NCI-H2227 (cell line): Measurements from ENCODE around the gene CALHM3.
A peak's percentile ranks its signal among the peaks of the same experiment; 100 is the strongest.
"Not testable (repeated sequence)": the region's sequence is repeated elsewhere in the genome, so short reads cannot be mapped to it uniquely, and the experiment has no call there.

Source experiments
- DNase-seq: peaks from one replicate; lab custom pipeline; 2025; ENCODE audit not compliant: unreplicated experiment; lab: John Stamatoyannopoulos, UW

The CALHM3 gene

DNA sequence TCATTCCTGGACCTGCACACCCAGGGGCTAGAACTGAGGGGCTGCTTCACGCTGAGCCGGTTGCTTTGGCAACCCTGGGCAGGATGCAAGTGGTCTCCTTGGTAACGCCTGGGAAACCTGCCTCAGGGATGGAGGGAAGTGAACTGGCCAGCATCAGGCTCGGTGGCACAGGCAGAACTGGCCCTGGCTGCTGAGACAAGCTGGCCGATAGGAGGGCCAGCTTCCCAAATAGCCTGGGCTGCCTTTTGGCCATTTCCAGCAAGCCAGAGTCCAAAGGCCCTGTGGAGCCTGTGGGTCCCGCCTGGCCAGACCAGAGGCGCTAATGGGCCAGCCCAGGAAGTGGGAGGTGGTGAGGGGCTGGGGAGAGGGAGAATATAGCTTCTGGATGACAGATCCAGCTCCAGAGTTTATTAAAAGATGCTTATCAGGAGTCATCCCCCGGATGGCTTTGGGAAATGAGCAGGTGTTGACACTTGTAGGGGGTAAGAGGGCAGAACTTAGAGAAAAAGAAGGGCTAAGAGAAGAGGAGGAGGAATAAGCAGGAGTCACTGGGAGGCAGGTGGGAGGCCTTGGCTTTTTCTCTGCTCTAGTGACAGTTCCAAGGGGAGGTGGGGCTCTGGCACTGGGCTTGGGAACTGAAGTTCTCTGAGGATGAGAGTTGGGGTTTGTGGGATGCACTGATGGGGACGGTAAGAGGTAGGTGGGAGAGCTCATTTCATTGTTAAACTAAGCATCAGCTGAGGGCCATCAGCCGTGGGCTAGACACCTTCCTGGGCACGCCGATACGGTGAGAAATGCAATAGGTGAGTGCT lies 24.0 kb upstream of the CALHM3 start:
- peak; percentile 60 for DNase-seq

- DNase-seq: no peak
Observed at GRCh38 chr10:103501186-103501585, 22.1 kb upstream of the CALHM3 start.

DNA sequence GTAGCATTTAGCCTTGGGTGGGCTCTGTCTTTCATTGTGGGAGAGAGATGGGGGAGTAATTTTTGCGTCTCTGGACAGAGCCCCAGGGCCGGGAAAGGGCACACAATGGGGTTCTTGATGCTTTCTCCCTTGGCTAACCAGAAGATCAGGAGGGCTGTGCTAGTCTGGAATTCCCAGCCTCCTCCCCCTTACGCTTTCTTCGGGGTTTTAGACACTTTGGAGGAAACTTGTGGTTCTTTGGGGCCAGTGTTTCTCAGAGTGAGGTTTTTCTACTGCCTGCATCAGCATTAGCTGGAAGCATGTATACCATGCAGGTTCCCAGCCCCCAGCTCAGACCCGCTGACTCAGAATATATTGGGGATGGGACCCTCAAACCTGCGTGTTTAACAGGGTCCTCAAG lies 21.4 kb upstream of the CALHM3 start:
- DNase-seq: no peak

- DNase-seq: no peak
Observed at GRCh38 chr10:103499881-103500280, 20.8 kb upstream of the CALHM3 start.

DNA sequence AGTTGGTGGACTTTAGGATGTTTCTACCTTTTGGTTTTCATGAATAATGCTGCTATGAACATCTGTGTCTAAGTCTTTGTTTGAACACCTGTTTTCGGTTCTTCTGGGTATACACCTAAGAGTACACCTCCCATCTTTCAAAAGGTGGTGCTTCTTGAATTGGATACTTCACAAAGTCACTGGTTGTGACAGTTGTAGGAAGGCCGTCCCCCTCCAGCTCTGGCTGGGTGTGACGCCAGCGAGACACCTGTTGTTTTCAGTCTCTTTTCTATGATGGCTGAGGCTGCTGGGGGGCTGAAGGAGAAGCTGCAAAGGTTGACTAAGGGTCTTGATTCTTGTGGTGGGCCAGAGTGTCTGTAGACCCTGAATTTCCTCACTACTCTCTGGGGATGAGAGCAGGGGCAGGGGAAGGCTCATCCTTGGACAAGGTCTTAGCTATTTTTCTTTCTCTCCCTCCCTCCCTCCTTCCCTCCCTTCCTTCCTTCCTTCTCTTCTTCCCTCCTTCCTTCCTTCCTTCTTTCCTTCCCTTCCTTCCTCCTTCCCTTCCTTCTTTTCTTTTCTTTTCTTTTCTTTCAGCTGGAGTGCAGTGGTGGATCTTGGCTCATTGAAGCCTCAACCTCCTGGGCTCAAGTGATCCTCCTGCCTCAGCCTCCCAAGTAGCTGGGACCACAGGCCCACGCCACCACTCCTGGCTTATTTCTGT lies 20.0 kb upstream of the CALHM3 start:
- no peak for DNase-seq

DNA sequence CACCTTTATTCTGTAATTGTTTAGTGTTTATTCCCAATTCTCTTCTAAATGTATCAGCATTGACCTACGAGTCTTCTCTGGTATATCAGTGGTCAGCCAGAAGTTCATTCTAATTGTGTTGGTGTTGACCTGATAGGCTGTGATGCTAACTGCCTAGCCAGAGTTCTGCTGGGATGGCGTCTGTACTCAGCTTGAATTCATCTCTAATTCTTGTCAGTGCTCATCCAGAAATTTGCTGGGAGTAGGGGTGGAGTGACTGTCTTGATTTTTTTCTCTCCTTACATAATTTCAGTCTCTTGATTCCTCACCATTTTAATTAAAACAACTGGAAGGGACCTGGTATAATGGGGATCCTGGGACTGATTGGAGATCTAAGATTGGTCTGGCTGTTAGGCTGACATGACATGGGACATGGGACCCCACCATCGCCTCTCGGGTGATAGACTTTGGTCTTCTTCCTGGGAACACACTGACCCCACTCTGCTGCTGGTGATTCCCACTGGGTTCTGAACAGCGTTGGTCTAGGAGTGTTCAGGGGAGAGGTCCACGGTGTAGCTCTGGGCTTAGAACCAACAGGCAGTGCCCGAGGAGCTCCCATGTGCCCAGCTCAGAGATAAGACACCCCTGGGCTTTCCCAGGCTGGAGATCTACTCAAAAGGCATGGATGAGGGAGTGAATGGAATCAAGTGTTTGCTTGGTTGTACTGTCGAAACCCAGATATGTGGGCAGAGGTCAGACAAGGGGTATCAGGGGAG lies 18.3 kb upstream of the CALHM3 start:
- no peak for DNase-seq

DNA sequence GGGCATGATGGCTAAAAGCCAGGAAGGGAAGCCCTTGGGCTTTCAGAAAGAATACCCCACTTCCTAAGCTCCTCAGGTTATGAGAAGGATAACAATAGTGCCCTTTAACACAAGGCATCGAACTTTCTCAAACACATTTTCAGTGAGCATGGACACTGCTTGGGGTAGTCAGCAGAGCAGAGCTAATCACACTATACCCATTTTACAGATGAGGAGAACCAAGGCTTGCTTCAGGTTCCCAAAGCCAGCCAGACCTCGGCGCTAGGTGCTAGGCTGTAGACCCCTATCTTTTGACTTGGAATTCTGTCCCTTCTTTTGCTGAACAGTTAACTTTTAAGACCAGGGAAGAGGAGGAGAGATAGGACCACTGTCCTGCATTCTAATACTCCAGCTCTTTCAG lies 16.3 kb upstream of the CALHM3 start:
- DNase-seq: no peak

DNA sequence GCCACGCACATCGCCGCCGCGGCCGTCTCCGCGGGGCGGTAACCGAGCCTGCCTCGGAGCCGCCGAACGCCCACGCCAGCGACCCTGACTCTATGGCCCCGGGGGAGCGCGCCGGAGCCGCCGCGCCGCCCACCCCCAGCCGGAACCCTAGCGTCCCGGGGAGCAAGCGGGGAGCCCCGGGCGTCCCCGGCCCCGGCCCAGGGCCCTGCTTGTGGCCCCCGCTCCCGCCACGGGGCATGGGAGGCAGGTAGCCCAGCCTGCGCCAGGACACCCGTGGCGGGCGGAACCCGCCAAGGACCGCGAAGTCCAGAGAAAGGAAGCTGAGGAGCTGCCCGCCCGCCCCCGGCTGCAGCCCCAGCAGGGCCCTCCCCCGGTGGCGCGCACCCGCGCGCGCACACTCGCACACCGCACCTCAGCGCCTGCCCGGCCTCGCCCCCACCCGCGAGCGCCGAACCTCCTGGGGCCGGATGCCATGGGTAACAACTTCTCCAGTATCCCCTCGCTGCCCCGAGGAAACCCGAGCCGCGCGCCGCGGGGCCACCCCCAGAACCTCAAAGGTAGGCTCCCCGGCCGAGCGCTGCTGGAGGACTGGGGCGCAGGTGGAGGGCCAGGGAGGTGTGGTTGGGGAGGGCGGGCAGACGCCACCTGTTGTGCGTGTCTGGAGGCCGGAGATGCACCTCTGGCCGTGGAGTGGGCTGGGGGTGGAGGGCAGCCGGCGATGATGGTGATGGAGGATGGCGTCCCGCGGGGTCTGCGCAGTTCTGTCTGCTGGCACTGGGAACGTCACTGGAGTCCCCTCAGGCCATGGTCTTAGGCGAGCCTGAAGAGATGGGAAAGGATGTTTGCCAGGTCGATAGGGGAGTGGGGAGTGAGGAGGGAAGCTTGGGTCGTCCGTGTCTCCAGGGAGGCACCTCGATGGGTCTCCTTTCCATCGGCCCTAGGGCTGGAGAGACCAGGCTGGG lies 15.2 kb upstream of the CALHM3 start:
- DNase-seq: peak; percentile 26

DNA sequence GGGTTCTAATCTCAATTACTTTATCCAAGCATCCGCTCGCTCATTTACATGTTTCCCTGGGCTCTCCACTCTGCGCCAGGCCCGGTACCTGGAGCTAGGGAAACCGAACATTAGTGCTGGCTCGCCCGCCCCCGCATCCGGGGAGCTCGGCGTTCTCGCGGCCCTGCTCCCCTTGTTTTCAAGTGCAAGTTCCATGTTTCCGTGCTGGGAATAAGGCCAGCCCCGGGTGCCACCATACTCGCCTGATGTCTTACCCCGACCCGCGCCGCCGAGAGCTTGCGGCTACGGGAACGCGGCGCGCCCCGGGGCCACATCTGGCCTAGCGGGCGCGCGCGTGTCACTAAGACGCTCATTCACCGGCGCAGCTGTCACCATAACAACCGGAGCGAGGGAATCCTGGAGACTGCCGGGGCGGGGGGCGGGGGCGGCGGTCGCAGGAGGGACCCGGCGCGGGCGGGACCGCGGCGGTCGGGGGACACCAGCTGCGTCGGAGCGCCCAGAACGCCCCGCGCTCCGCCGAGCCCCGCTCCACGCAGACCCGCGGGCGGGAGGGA lies 14.4 kb upstream of the CALHM3 start, which contains the start of gene NEURL1:
Gene NEURL1, plus strand, starts transcription at position 344 of the 554 bp plus-strand sequence. CDS start 683 bp downstream, outside the sequence.
- DNase-seq: peak; percentile 73

DNA sequence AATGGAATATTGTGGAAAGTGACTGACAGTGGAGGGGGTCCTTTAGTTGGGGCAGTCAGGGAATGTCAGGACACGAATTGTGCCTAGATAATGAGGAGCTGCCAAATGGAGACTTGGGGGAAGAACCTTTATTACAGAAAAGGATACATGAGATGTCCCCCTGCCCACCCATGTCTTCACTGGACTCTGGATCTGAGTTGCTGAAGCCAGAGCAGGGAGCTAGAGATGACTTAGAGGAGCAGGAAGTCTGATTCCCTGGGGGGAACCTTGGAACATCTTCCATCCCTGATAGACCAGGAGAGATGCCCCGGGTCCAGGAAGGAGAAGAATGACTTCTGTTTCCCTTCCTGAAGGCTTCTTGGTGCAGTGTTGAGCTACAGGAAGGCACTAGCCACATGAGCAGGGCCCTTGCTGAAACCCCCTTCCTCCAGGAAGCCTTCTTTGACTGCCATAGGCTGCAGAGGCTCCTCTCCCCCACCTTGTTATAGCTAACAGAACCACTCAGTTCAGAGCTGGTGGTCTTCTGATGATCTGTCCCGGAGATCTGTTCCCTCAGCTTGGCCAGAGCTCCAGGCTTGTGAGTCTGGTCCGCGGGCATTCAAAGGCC lies 13.7 kb upstream of the CALHM3 start:
- no peak for DNase-seq

- DNase-seq: peak; percentile 59
Observed at GRCh38 chr10:103491729-103492364, 12.8 kb upstream of the CALHM3 start.

DNA sequence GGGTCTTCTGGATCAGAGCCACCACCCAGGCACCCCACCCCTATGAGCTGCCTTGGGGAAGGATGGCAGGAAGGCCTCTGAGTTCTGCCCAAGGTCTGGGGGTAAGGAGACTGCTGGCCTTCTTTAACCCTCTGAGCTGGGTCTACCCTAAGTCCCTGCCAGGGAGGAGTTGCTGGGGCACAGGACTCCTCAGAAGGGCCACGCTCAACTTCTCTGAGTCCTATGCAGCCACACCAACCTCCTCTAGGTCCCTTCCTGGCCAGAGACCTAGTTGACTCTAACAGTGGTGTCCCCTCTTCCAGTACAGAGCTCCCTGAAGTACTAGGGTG lies 11.9 kb upstream of the CALHM3 start:
- DNase-seq: no peak

- DNase-seq: no peak
Observed at GRCh38 chr10:103487410-103487708, 8.3 kb upstream of the CALHM3 start.

- not testable (repeated sequence) for DNase-seq
Observed at GRCh38 chr10:103486635-103487409, 7.8 kb upstream of the CALHM3 start.

- DNase-seq: peak; percentile 54
Observed at GRCh38 chr10:103481974-103482531, 3.0 kb upstream of the CALHM3 start.

DNA sequence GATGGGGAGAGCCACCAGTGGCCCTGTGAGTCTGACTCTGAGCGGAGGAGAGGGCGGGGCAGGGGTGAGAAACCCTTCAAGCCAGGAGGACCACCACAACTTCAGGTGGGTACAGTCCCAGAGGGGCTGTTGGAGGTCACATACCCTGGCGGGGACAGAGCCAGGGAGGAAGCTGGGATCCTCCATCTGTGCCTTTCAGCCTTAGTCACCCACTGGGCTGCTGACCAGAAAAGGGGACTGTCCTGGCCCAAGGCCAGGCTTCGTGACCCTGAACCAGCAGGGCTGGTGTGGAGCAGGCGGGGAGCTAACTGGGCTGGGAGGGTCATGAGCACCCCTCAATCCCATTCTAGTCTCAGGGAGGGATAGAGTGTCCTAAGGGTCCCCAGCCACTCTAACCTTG lies 1.5 kb upstream of the CALHM3 start:
- no peak for DNase-seq

GRCh38 chr10:103478671-103479070 lies 369 bp downstream of the CALHM3 start:
- DNase-seq: no peak

GRCh38 chr10:103476046-103476768 lies 2.8 kb downstream of the CALHM3 start:
- DNase-seq: no peak
